Adrenal gland (tissue), 12 donors: Measurements from ENCODE around the gene PRRT4. TPM values are rescaled to one million over a fixed set of nuclear protein-coding genes. Genes with fewer than 3 reads are reported as not detected.

Source experiments
- DNase-seq, 7 donors: peaks; one replicate each; pipeline ENCODE4 v3.0.0-alpha.2; 2019 to 2020
- H3K27ac ChIP-seq, 5 donors: fragments of 200-600 bp; sonication (generic) in 4 of 5; 1 replicate in 3 of 5; 2 replicates in 2 of 5; pipeline versions ENCODE4 v1.5.1 to v1.8.0; 2016 to 2020; ENCODE audit warnings: mild to moderate bottlenecking in 1 of 5
- H3K27me3 ChIP-seq: fragments of 200-600 bp; 2 replicates; pipeline ENCODE4 v1.8.0; 2021
- H3K36me3 ChIP-seq, 2 donors: fragments of 200-600 bp; replicated peaks in 1 of 2; 1 replicate in 1 of 2; 2 replicates in 1 of 2; pipeline versions ENCODE4 v1.5.1 to v1.8.0; 2018 to 2022
- H3K4me1 ChIP-seq, 2 donors: fragments of 200-600 bp; replicated peaks in 1 of 2; 1 replicate in 1 of 2; 2 replicates in 1 of 2; pipeline versions ENCODE4 v1.5.1 to v1.8.0; 2018 to 2021
- H3K4me3 ChIP-seq, 4 donors: fragments of 200-600 bp; sonication (generic) in 3 of 4; one replicate each; pipeline ENCODE4 v1.5.1; 2016 to 2018
- H3K9me3 ChIP-seq, 3 donors: fragments of 200-600 bp; sonication (generic) in 1 of 3; replicated peaks in 1 of 3; 1 replicate in 2 of 3; 2 replicates in 1 of 3; pipeline versions ENCODE4 v1.5.1 to v1.8.0; 2016 to 2021
- POLR2A ChIP-seq, 2 donors: fragments of 450-650 bp; IDR thresholded peaks; one replicate each; pipeline ENCODE4 v1.6.1; 2017; ENCODE audit warnings: antibody characterized with exemption in 2 of 2, mild to moderate bottlenecking in 2 of 2, moderate library complexity in 1 of 2
- WGBS, 4 donors: extraction: QIAGEN DNeasy Blood & Tissue Kit in 2 of 4; methylation state at CpG; one replicate each; pipeline versions ENCODE4 v1.1.5 to v1.1.7; 2013 to 2017; 5-methylcytosine and 5-hydroxymethylcytosine counted together
- intact Hi-C, 2 donors: fragments of 100-400 bp; cut with DNase I; formaldehyde crosslinking; loops; one replicate each; pipeline versions ENCODE4 v1.14.1 to v1.15.0; 2022 to 2023
- polyA plus RNA-seq, 3 donors: library from polyadenylated mRNA; stranded (reverse); fragments of 200-250 nt in 2 of 3; fragments of 350-450 nt in 1 of 3; fragmentation: Illumina TruSeq in 1 of 3; extraction: RNeasy Lipid Tissue Mini Kit (QIAGEN cat#74804) in 1 of 3; gene quantifications; one replicate each; pipeline ENCODE4 v1.2.3, GENCODE V29; 2013 to 2014
- total RNA-seq, 9 donors: library from RNA; depleted of rRNA in 4 of 9; stranded (reverse); fragments of >200 nt in 4 of 9; fragments of 120-200 nt in 1 of 9; fragmentation: NEBNext Ultra II Directional in 1 of 9; extraction: Animal tissue kit (Norgen Biotek cat#: 25700) in 1 of 9; gene quantifications; one replicate each; pipeline versions ENCODE4 v1.1.0 to v1.2.4, GENCODE V29; 2013 to 2023
- TF ChIP-seq, protein P1 (sequence below), 6 experiments: fragments of 450-650 bp in 4 of 6; fragments of 200-600 bp in 2 of 6; sonication (generic) in 1 of 6; IDR thresholded peaks; 1 replicate in 5 of 6; 2 replicates in 1 of 6; pipeline versions ENCODE4 v1.5.1 to v1.8.0; 2016 to 2021; ENCODE audit warnings: antibody characterized with exemption in 6 of 6, mild to moderate bottlenecking in 2 of 6, moderate library complexity in 1 of 6
- donor health status: healthy with polysubstance abuse.
- donor health status: Bipolar disorder and iron deficiency.
- donor health status: DM: yes; HTN: yes; CAD: no.
- donor health status: DM: no; HTN: no; CAD: no.
- donor health status: DM: no; HTN: no; CAD: no.
- donor health status: DM: yes; HTN: yes; CAD: no.

Gene PRRT4
- total and polyA plus RNA-seq, 12 donors: 0.23 to 7.7 (median 1.1) TPM; not detected in 1

DNA sequence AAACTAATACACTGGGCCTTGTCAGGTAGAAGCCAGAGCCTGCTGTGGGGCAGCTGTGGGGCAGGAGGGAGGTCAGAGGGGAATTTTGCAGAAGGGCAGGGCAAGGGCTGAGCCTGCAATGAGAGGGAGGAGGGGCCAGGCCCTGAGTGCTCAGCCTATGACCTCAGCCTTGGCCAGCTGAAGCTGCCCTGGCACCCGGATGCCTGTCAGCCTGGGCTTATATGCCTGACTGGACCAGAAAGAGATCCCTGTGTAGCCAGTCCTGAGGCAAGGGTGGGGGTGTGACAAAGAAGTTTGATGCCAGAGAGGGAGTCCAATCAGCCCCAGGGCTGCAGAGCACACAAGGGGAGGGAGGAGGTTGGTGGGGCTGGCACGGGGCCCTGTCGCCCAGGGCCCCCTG is 22.3 kb upstream of the PRRT4 start:
- TF ChIP-seq POLR2A (IDR thresholded peaks at IDR 0.05): no peak
- TF ChIP-seq, protein P1, sequence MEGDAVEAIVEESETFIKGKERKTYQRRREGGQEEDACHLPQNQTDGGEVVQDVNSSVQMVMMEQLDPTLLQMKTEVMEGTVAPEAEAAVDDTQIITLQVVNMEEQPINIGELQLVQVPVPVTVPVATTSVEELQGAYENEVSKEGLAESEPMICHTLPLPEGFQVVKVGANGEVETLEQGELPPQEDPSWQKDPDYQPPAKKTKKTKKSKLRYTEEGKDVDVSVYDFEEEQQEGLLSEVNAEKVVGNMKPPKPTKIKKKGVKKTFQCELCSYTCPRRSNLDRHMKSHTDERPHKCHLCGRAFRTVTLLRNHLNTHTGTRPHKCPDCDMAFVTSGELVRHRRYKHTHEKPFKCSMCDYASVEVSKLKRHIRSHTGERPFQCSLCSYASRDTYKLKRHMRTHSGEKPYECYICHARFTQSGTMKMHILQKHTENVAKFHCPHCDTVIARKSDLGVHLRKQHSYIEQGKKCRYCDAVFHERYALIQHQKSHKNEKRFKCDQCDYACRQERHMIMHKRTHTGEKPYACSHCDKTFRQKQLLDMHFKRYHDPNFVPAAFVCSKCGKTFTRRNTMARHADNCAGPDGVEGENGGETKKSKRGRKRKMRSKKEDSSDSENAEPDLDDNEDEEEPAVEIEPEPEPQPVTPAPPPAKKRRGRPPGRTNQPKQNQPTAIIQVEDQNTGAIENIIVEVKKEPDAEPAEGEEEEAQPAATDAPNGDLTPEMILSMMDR (IDR thresholded peaks at IDR 0.05): no peak
- no peaks in the 10 kb centered on the region for H3K36me3 ChIP-seq
- H3K27ac ChIP-seq: no peak overlapping the region
- no peaks in the 10 kb centered on the region for H3K27me3 ChIP-seq
- 47 to 73% (median 54%) methylated on average over 3 of the region's 3 CpGs for WGBS, 4 donors
- H3K4me1 ChIP-seq: peaks cover 0 to 3% of the 10 kb centered on the region in 2 donors
- no peak overlapping the region for H3K4me3 ChIP-seq
- intact Hi-C loops: no loop called here
- H3K9me3 ChIP-seq: no peaks in the 10 kb centered on the region
- DNase-seq: peak in 1 of 7 donors; percentile 49

DNA sequence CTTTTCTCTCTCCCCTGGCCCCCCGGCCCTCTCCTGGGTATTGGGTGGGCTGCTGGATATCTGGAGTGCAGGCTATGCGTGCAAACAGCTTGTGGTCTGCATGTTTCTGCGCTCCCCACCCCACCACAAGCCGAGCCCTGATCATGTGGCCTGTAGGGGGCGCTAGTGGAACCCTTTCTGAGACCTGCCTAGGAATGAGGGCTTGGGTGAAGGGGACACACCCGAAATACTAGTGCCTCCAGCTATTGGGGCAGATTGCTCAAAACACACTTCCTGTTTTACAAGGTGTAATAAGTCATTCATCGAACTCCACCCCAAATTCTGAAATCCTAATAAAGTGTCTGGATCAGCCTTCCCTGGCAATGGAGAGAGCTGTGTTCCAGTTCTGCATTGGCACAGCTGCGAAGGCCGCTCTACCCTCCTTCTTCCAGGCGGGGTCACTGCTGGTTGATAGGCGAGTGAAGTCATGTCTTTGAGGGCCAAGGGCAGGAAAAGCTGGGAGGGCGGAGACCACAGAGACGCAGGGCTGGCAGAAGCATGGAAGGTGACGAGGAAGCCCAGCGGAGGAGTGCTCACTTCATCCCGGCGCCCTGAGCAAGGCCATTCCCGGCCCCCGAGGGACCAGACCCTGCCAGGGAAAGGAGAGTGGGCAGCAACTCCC is 19.8 kb upstream of the PRRT4 start:
- H3K4me3 ChIP-seq: no peak overlapping the region
- TF ChIP-seq POLR2A (IDR thresholded peaks at IDR 0.05): no peak
- TF ChIP-seq, protein P1 (IDR thresholded peaks at IDR 0.05): peak in 5 of 6 experiments; percentile 13 to 40 (median 22)
- H3K9me3 ChIP-seq: no peaks in the 10 kb centered on the region
- intact Hi-C loops: no loop called here
- 48 to 58% (median 58%) methylated on average over 6 to 19 of the region's 19 CpGs for WGBS, 4 donors
- H3K36me3 ChIP-seq: no peaks in the 10 kb centered on the region
- H3K27me3 ChIP-seq: no peaks in the 10 kb centered on the region
- no peak overlapping the region for H3K27ac ChIP-seq
- H3K4me1 ChIP-seq: peaks cover 0 to 3% of the 10 kb centered on the region in 2 donors
- peak in 6 of 7 donors; percentile 64 to 83 (median 74) for DNase-seq

DNA sequence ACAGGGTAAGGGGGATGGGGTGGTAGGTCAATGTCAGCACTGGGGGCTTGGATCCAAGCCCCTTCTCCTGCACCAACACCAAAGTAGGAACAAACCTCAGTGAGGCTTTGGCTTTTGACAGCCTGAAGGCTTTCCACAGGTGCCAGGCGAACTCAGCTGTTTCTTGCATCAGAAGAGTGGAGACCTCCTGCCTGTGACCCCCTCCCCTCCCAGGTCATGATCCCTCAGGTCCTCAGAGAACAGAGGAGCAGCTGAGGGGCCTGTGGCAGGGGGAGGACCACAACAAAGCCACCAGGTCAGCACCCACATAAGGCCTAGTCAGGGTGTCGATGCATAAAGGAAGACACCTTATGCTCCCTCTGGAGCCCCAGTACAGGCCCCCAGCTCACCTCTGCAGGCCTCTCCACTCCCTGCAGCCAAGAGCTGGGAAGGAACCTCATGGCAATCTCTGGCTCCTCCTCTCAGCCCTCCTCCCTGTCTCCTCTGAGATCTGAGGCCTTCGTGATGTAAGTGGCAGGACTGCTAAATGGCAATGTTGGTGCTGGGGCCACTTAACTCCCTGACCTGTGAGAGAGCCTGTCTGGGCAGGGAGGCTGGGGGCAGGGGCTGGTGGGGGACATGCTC is 19.1 kb upstream of the PRRT4 start:
- TF ChIP-seq, protein P1 (IDR thresholded peaks at IDR 0.05): no peak
- no peak for TF ChIP-seq POLR2A (IDR thresholded peaks at IDR 0.05)
- 79 to 83% (median 83%) methylated on average over 2 to 3 of the region's 3 CpGs for WGBS, 4 donors
- no peaks in the 10 kb centered on the region for H3K27me3 ChIP-seq
- H3K9me3 ChIP-seq: no peaks in the 10 kb centered on the region
- no peak for DNase-seq
- no peak overlapping the region for H3K4me3 ChIP-seq
- H3K36me3 ChIP-seq: no peaks in the 10 kb centered on the region
- intact Hi-C loops: no loop called here
- H3K27ac ChIP-seq: no peak overlapping the region
- H3K4me1 ChIP-seq: peaks cover 0 to 3% of the 10 kb centered on the region in 2 donors

GRCh38 chr7:128379900-128380479 is 18.5 kb upstream of the PRRT4 start:
- H3K4me3 ChIP-seq: no peak overlapping the region
- no peak for DNase-seq
- H3K4me1 ChIP-seq: peaks cover 0 to 3% of the 10 kb centered on the region in 2 donors
- TF ChIP-seq, protein P1 (IDR thresholded peaks at IDR 0.05): no peak
- no peak for TF ChIP-seq POLR2A (IDR thresholded peaks at IDR 0.05)
- no peaks in the 10 kb centered on the region for H3K27me3 ChIP-seq
- no peaks in the 10 kb centered on the region for H3K36me3 ChIP-seq
- 91 to 96% (median 92%) methylated on average over 6 of the region's 6 CpGs for WGBS, 4 donors
- intact Hi-C loops: no loop called here
- H3K9me3 ChIP-seq: no peaks in the 10 kb centered on the region
- no peak overlapping the region for H3K27ac ChIP-seq
